GM19455 (cell line): ENCODE data around the gene UPF1.

ENCODE experiments used
- ATAC-seq: cut with Tn5 transposase; IDR thresholded peaks from one replicate; pipeline ENCODE4 v1.9.1; 2021; ENCODE audit not compliant: unreplicated experiment

Gene UPF1

DNA sequence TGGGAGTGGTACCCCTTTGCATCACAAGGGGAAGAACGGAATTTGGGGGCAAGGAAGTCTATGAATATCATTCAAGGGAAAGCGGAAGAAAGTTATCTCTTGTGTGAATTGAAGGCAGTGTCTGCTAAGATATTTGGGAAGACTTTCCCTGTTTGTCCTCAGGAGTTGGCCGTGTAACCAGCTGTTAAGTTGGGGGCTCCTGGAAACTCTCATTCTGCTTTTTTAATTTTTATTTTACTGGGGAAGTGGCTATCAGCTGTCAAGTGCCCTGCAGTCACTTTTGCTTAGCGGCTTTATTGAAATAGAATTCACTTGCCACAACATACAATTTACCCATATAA is 2.9 kb downstream of the UPF1 start:
- ATAC-seq: no peak

DNA sequence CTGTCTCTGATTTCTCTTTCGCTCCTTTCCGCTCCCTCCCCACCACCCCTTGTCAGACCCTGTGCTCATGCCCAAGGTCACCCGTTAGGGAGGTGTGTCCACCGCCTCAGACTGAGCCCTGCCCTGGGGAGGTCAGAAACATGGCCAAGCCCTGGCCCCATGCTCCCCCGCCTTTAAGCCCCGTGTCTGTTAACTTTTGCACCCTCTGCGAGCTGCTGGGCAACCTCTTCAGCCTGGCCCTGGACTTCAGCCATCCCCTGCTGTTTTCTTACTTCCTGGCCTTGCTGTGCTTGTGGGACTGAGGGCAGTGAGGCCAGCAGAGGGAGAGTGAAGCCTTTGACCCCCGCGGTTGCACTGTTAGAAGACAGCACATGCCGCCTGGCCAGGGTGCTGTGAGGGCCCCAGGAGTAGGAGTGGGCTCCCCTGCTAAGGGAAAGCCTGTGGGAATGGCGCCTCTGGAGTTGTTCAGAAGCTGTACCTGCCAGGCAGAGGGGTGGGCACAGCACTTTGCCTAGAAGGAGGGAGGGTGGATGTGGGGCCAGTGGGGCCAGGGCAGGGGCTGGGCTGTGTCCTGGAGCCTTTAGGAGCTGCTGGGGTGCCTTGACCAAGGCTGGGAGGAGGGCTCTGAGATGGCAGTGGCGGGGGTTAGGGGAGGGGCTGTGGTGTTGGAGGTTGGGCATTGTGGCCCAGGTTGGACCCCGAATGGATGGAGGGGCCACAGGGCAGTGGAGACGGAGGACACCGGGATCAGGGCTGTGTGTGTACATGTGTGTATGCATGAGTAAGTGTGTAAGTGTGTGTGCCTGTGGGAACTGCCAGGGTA is 7.9 kb downstream of the UPF1 start:
- no peak for ATAC-seq

GRCh38 chr19:18840288-18841267 is 8.8 kb downstream of the UPF1 start:
- ATAC-seq: no peak

GRCh38 chr19:18841400-18841799 is 9.6 kb downstream of the UPF1 start:
- ATAC-seq: no peak

DNA sequence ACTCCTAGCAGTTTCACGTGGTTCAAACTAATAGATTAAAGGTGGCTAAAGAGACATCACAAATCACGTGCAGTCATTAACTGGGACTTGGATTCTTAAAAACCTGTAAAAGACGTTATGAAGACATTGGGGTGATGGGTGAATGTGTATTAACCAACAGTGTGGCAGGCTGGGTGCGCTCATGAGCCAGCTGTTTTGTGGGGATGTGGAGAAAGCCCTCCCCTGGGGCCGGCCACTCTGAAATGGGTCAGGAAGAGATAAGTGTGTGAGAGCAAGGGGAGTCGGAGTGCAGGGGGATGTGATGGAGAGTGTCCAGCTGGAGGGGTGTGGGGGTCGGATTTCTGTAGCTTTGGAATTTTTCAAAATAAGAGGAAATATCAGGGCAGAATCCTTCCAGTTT is 10.4 kb downstream of the UPF1 start:
- no peak for ATAC-seq

GRCh38 chr19:18843960-18844359 is 12.2 kb downstream of the UPF1 start:
- no peak for ATAC-seq

GRCh38 chr19:18844806-18845329 is 13.1 kb downstream of the UPF1 start:
- ATAC-seq: no peak

DNA sequence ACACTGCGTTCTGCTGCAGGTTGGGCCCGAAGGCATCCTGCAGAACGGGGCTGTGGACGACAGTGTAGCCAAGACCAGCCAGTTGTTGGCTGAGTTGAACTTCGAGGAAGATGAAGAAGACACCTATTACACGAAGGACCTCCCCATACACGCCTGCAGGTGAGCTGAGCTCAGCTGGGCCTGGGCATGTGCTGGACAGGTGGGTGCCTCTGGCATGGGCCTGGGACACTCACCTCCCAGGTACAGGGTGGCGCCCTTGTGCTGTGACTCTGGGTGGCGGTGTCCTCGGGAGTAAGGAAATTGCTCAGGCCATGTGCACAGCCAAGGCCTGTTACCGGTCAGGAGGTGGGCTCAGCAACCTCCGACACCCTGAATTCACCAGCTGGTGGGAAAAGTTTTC is 14.2 kb downstream of the UPF1 start:
- ATAC-seq: no peak

GRCh38 chr19:18846862-18847548 is 15.2 kb downstream of the UPF1 start:
- no peak for ATAC-seq

DNA sequence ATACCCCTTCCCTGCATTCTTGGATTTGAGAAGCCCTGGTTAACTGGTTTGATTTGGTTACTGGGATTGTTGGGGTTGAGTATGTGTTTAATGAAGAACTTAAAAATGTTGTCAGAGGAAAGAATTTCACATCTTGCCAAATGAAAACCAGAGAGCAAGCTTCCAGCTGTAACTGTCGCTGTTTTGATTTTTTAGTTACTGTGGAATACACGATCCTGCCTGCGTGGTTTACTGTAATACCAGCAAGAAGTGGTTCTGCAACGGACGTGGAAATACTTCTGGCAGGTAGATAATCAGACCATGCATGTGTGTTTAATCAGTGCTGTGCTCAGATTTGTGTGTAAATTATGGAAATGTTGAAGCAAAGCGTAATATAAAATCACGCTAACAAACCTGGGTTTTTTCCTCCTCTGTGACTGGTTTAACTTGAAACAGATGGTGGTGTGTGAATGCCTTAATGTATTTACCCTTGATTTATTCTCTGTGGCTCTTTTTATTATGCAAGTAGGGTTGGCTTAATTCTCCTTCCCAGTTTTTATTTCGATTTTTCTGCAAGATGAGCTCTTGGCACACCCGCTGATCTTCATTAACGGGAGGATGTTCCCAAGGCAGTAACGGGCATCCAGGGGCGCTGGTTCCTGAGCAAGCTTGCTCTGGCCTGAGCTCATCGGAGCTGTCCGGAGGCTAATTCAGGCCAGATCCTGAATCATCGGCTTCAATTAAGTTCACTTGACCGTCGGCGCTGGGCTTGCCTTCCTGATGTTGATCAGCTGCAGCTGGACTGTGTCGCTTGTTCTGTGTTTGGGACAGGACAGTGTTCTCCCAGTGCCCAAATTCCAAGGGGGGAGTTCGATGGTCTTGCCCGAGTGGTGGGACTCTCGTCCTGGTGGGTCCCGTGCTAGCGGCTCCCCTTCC is 16.0 kb downstream of the UPF1 start:
- no peak for ATAC-seq

DNA sequence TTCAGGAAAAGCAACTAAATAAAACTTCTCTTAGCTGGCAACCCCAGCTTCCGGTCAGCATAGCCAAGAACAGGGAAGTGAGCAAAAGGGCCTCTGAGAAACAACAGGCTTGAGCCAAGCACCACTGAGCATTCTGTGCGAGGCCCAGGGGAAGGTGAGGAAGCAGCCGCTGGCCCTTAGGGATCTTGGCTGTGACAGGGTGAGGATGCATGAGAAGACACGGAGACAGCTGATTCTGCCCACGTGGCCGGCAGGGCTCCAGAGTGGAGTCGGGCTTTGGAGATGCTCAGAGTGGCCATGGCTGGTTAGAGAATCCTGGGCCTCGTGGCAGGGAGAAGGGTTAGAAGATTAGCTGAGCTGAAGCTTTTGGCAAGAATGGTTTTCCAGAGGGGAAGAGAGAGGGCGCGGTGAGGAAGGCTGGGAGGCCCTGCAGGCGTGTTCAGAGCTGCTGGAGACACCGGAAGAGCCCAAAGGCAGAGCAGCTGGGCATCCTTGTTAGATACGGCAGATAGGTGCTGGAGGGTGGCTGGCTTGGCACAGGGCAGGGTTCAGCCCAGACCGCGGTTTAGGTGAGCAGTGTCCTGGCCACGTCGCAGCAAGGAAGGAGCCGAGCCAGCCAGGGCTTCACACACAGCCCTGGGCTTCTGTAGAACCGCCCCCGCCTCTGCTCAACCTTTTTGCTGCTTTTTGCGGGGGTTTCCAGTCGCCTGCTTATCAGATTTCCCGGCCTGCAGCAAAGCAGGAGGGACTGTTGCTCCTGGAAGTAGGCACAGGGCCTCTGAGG is 17.3 kb downstream of the UPF1 start:
- ATAC-seq: no peak

DNA sequence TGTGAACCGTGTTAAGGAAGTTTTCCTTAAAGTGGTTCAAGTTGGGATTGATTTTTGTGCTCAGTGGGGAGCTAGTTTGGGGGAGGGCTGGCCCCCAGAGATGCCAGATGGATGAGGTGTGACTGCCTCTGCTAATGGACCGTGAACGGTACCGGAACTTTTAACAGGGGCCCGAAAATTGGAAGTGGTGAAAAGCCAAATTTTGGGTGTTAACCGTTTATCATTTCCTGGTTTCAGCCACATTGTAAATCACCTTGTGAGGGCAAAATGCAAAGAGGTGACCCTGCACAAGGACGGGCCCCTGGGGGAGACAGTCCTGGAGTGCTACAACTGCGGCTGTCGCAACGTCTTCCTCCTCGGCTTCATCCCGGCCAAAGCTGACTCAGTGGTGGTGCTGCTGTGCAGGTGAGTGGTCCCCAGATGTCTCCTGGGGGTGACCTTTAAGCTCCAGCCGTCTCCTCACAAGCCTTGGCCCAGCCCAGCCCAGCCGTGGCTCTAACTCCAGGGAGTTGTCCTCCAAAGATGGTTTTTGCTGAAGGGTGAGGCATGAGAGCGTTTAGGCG is 18.2 kb downstream of the UPF1 start:
- ATAC-seq: no peak

GRCh38 chr19:18850471-18851375 is 19.0 kb downstream of the UPF1 start:
- no peak for ATAC-seq

GRCh38 chr19:18851673-18852325 is 20.0 kb downstream of the UPF1 start:
- no peak for ATAC-seq

DNA sequence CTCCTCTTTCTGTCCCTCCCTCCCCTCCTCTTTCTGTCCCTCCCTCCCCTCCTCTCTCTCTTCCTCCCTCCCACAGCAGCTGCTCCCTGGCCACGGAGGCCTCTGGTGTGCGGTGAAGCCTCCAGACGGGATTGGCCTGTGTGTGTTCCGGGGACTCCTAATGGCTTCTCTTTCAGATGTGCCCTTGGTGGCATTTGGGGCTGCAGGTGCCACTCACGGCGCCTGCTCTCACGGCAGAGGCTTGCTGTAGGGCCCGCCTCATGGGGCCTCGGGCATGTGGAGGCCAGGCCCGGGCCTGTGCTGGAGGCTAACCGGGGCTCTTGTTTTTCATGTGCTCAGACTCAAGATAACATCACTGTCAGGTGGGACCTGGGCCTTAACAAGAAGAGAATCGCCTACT is 20.9 kb downstream of the UPF1 start:
- no peak for ATAC-seq

GRCh38 chr19:18853755-18854427 is 22.1 kb downstream of the UPF1 start:
- no peak for ATAC-seq

DNA sequence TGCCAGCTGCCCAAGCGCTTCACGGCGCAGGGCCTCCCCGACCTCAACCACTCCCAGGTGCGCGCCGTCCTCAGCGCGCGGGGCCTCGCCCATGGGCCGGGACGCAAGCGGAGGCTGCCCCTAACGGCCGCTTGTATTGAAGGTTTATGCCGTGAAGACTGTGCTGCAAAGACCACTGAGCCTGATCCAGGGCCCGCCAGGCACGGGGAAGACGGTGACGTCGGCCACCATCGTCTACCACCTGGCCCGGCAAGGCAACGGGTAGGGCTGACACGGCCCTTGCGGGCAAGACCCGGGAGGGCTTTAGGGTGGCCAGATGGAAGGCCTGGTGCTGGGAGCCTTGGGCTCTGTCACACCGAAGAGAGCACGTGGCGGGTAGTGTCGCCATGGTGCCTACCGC is 23.2 kb downstream of the UPF1 start:
- no peak for ATAC-seq
